22Rv1 (cell line): ENCODE data around the gene COPS6.
A peak's percentile ranks its signal among the peaks of the same experiment; 100 is the strongest.

Experiments used
- H3K27ac ChIP-seq: fragments of 450-650 bp; 2 replicates; pipeline ENCODE4 v1.5.1; 2017
- ZFX ChIP-seq: fragments of 450-650 bp; IDR thresholded peaks from 2 replicates; pipeline ENCODE4 v1.6.1; 2017; ENCODE audit warnings: antibody characterized with exemption, borderline replicate concordance
- TF ChIP-seq, protein P1 (sequence below): fragments of 450-650 bp; IDR thresholded peaks from 2 replicates; pipeline ENCODE4 v1.5.1; 2017; ENCODE audit warnings: mild to moderate bottlenecking

Gene COPS6

DNA sequence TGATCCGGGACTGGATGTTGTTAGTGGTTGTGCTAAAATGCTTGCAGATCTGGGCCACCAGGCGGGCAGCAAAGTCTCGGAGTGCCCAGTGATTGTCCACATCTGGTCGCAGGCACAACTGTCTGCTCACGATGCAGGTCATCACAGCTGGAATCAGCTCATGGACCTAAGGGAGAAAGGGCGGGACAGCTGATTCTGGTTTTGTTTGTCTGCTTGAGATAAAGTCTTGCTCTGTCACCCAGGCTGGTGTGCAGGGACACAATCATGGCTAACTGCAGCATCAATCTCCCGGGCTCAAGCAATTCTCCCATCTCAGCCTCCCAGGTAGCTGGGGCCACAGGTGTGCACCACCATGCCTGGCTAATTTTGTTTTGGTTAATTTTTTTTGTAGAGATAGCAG, 22.4 kb downstream of the COPS6 start:
- TF ChIP-seq, protein P1, sequence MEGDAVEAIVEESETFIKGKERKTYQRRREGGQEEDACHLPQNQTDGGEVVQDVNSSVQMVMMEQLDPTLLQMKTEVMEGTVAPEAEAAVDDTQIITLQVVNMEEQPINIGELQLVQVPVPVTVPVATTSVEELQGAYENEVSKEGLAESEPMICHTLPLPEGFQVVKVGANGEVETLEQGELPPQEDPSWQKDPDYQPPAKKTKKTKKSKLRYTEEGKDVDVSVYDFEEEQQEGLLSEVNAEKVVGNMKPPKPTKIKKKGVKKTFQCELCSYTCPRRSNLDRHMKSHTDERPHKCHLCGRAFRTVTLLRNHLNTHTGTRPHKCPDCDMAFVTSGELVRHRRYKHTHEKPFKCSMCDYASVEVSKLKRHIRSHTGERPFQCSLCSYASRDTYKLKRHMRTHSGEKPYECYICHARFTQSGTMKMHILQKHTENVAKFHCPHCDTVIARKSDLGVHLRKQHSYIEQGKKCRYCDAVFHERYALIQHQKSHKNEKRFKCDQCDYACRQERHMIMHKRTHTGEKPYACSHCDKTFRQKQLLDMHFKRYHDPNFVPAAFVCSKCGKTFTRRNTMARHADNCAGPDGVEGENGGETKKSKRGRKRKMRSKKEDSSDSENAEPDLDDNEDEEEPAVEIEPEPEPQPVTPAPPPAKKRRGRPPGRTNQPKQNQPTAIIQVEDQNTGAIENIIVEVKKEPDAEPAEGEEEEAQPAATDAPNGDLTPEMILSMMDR = no peak
- TF ChIP-seq ZFX = no peak
- H3K27ac ChIP-seq = no peak overlapping the region

GRCh38 chr7:100111914-100112313, 23.1 kb downstream of the COPS6 start:
- no peak overlapping the region for H3K27ac ChIP-seq
- TF ChIP-seq, protein P1 = no peak
- no peak for TF ChIP-seq ZFX

DNA sequence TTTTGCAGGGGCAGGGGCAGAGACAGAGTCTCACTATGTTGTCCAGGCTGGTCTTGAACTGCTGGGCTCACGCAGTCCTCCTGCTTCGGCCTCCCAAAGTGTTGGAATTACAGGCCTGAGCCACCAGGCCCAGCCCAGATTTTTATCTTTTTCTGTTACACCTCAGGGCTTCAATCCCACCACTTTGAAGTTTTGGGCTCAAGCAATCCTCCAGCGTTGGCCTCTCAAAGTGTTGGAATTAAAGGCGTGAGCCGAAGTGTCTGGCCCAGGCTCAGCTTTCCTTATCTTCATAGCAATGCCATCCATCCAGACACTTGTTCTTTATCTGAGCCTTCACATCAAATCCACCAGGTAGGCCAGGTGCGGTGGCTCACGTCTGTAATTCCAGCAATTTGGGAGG, 26.3 kb downstream of the COPS6 start:
- TF ChIP-seq, protein P1 = no peak
- TF ChIP-seq ZFX = no peak
- no peak overlapping the region for H3K27ac ChIP-seq

DNA sequence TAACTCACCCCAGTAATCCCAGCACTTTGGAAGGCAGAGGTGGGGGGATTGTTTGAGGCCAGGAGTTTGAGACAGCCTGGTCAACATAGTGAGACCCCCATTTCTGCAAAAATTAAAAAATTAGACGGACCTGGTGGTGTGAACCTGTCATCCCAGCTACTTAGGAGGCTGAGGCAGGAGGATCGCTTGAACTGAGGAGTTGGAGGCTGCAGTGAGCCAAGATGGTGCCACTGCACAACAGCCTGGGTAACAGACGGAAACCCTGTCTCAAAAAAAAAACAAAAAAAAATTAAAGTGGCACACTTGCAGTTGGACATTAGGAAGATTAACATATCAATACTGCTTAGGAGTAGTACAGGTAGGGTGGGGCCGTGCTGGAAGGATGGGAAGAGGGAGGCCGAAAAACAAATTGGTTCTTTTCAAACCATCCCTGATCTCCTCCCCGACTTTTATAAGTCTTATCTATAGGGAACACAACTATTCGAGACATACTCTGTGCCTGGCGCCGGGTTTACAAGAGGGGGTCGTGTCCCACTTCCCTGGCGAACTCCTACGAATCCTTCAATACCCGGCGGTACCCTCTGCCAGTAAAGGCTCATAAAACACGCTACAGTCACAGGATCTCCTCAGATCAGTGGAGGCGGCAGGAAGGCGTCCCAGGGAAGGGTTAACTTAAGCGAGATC, 29.8 kb downstream of the COPS6 start:
- peak overlapping the region; percentile 88 for H3K27ac ChIP-seq
- no peak for TF ChIP-seq ZFX
- TF ChIP-seq, protein P1 = no peak

- H3K27ac ChIP-seq = peak within 1 kb of the TSS; percentile 88
- TF ChIP-seq, protein P1 = 0 out of 2 replicates have a peak, but pooled peaks have one; percentile 11
- no peak for TF ChIP-seq ZFX
These were observed 30.6 kb downstream of the COPS6 start, which contains the start of the genes CNPY4 and TAF6 for GRCh38 chr7:100119072-100119969. Gene CNPY4 (plus strand): TSS chr7:100119634. CDS start chr7:100119745, 111 bp downstream. Gene TAF6 (minus strand): TSS chr7:100119358. CDS start chr7:100114209, 5,149 bp downstream.

DNA sequence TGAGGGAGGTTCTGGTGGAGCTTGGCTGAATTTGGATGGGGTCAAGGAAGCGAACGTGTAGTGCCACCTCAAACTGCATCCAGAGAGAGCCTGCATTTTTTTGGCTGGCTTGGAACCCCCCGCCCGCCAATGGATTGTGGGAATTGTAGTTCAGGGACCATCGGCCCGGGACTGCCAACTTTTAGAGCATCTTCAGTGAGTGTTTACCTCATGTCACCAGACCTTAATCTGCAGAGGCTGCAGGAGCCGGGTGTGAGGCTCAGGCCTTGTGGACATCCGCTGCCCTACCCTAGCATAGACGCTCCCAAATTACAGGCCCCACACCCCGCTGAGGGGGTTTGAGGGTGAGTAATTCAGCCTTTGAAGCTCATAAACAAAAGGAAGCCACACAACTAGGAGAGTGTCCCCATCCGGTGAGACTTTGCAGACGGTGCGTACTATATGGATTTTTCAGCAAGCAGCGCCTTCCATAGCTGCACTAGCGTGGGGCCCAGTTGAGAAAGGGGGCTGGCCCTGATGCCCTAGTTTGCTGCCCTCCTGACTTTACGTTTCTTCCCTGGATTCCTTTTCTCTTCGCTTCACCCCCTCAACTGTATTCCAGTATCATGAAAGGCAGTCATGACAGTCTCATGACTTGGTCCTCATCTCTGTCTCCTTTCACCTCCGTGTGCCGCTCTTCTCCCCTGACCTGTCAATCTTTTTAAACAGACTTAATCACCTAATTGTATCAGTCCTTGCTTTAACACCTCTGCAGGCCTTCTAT, 31.4 kb downstream of the COPS6 start:
- TF ChIP-seq ZFX = no peak
- TF ChIP-seq, protein P1 = no peak
- H3K27ac ChIP-seq = peak overlapping the region; percentile 88
